IMR-90 (cell line): ENCODE measurements around the gene CLK3. TPM values are rescaled to one million over a fixed set of nuclear protein-coding genes. Genes with fewer than 3 reads are reported as not detected.

ENCODE experiments used
- ATAC-seq: fragments of 200-7000 bp; cut with Tn5 transposase; 2 replicates; pipeline ENCODE4 v1.9.1; 2020; ENCODE audit warnings: low read depth, mild to moderate bottlenecking, moderate library complexity
- BruUV-seq: library from RNA; stranded (reverse); fragments of 400-500 nt; replicated peaks from 2 replicates; lab custom pipeline; 2021; lab: Mats Ljungman, UMichigan
- CTCF ChIA-PET: fragments of 300-600 bp; formaldehyde crosslinking; extraction: SDS; loops from one replicate; lab custom pipeline; 2021; ENCODE audit warnings: antibody characterized with exemption; lab: Yijun Ruan, JAX
- POLR2A ChIA-PET: fragments of 300-600 bp; sonication (Branson Sonifier 250); formaldehyde crosslinking; loops from one replicate; lab custom pipeline; 2022; ENCODE audit warnings: antibody characterized with exemption; ENCODE audit not compliant: unreplicated experiment; lab: Charles Lee
- DNase-seq: peaks from one replicate; pipeline ENCODE4 v3.0.0; 2013
- H2AFZ ChIP-seq: replicated peaks from 2 replicates; pipeline ENCODE3; 2013; ENCODE audit warnings: low read length, mild to moderate bottlenecking; ENCODE audit not compliant: poor library complexity
- H2AK5ac ChIP-seq: 2 replicates; pipeline ENCODE4 v1.6.1; 2013; ENCODE audit warnings: low read depth, low read length, inconsistent platforms
- H2AK9ac ChIP-seq: replicated peaks from 2 replicates; pipeline ENCODE3; 2013; ENCODE audit warnings: mild to moderate bottlenecking, low read depth, low read length, moderate library complexity; ENCODE audit not compliant: poor library complexity
- H2BK120ac ChIP-seq: 2 replicates; pipeline ENCODE4 v1.6.1; 2013; ENCODE audit warnings: low read depth, low read length, inconsistent platforms
- H2BK15ac ChIP-seq: 3 replicates; pipeline ENCODE4 v1.6.1; 2013; ENCODE audit warnings: low read depth, low read length, inconsistent platforms
- H2BK20ac ChIP-seq: 2 replicates; pipeline ENCODE4 v1.6.1; 2013; ENCODE audit warnings: low read depth, mild to moderate bottlenecking, inconsistent platforms, low read length, moderate library complexity
- H2BK5ac ChIP-seq: 2 replicates; pipeline ENCODE4 v1.6.1; 2013; ENCODE audit warnings: mild to moderate bottlenecking, low read depth, low read length, inconsistent platforms; ENCODE audit not compliant: poor library complexity, severe bottlenecking
- H3K14ac ChIP-seq: replicated peaks from 2 replicates; pipeline ENCODE4 v1.6.1; 2013; ENCODE audit warnings: low read depth, low read length, inconsistent platforms
- H3K18ac ChIP-seq: 2 replicates; pipeline ENCODE4 v1.6.1; 2013; ENCODE audit warnings: low read depth, low read length, control low read depth
- H3K23ac ChIP-seq: 2 replicates; pipeline ENCODE4 v1.6.1; 2013; ENCODE audit warnings: low read depth, low read length, inconsistent platforms
- H3K27ac ChIP-seq: 2 replicates; pipeline ENCODE4 v1.5.1; 2013; ENCODE audit warnings: mild to moderate bottlenecking, control low read depth, low read length; ENCODE audit not compliant: insufficient read depth
- H3K27me3 ChIP-seq: 2 replicates; pipeline ENCODE4 v1.6.1; 2013; ENCODE audit warnings: low read length; ENCODE audit not compliant: control insufficient read depth, insufficient read depth
- H3K36me3 ChIP-seq: 2 replicates; pipeline ENCODE4 v1.6.1; 2013; ENCODE audit warnings: low read length, mixed read lengths; ENCODE audit not compliant: control insufficient read depth, insufficient read depth
- H3K4ac ChIP-seq: 2 replicates; pipeline ENCODE4 v1.6.1; 2013; ENCODE audit warnings: low read depth, low read length, inconsistent platforms
- H3K4me1 ChIP-seq: 2 replicates; pipeline ENCODE4 v1.6.1; 2013; ENCODE audit warnings: low read length, mixed read lengths; ENCODE audit not compliant: control insufficient read depth, insufficient read depth
- H3K4me2 ChIP-seq: 2 replicates; pipeline ENCODE4 v1.6.1; 2013; ENCODE audit warnings: low read depth, mild to moderate bottlenecking, control low read depth, low read length, moderate library complexity
- H3K4me3 ChIP-seq: 2 replicates; pipeline ENCODE4 v1.5.1; 2013; ENCODE audit warnings: low read depth, mild to moderate bottlenecking, control low read depth, low read length, moderate library complexity; ENCODE audit not compliant: insufficient read depth
- H3K56ac ChIP-seq: 2 replicates; pipeline ENCODE4 v1.6.1; 2013; ENCODE audit warnings: low read length, inconsistent platforms; ENCODE audit not compliant: insufficient read depth; ENCODE audit errors: extremely low read depth
- H3K79me1 ChIP-seq, 2 experiments: 2 replicates each; pipeline ENCODE4 v1.6.1; 2013; ENCODE audit warnings: low read length in 2 of 2, inconsistent platforms in 1 of 2, low read depth in 1 of 2
- H3K9ac ChIP-seq: 2 replicates; pipeline ENCODE4 v1.6.1; 2013; ENCODE audit warnings: low read depth, low read length, control low read depth
- H3K9me1 ChIP-seq: 2 replicates; pipeline ENCODE4 v1.6.1; 2013; ENCODE audit warnings: low read length, inconsistent platforms; ENCODE audit not compliant: insufficient read depth
- H3K9me3 ChIP-seq: 2 replicates; pipeline ENCODE4 v1.6.1; 2013; ENCODE audit warnings: low read length; ENCODE audit not compliant: control insufficient read depth, insufficient read depth
- H4K20me1 ChIP-seq: 2 replicates; pipeline ENCODE4 v1.6.1; 2013; ENCODE audit warnings: low read length, inconsistent platforms; ENCODE audit not compliant: insufficient read depth
- H4K5ac ChIP-seq: 2 replicates; pipeline ENCODE4 v1.6.1; 2013; ENCODE audit warnings: mild to moderate bottlenecking, low read depth, low read length, control low read depth
- H4K8ac ChIP-seq, 2 experiments: 2 replicates each; pipeline ENCODE4 v1.6.1; 2013; ENCODE audit warnings: low read depth in 2 of 2, low read length in 2 of 2, control low read depth in 1 of 2, inconsistent platforms in 1 of 2
- H4K91ac ChIP-seq: 2 replicates; pipeline ENCODE4 v1.6.1; 2013; ENCODE audit warnings: low read depth, low read length, inconsistent platforms; ENCODE audit not compliant: insufficient read depth
- CEBPB ChIP-seq: IDR thresholded peaks from 2 replicates; pipeline ENCODE4 v1.6.1; 2012; ENCODE audit warnings: low read depth, low read length, improper control_type of control experiment
- CTCF ChIP-seq: conservative IDR thresholded peaks from 2 replicates; pipeline ENCODE4 v1.5.1; 2012; ENCODE audit warnings: mild to moderate bottlenecking, low read depth, low read length, improper control_type of control experiment
- ELK1 ChIP-seq: fragments of 150-350 bp; IDR thresholded peaks from 2 replicates; pipeline ENCODE4 v1.6.1; 2016; ENCODE audit warnings: low read depth, mild to moderate bottlenecking, low read length, moderate library complexity, borderline replicate concordance
- FOS ChIP-seq: fragments of 150-350 bp; IDR thresholded peaks from 2 replicates; pipeline ENCODE4 v1.6.1; 2016; ENCODE audit warnings: low read depth, low read length
- MXI1 ChIP-seq: IDR thresholded peaks from 2 replicates; pipeline ENCODE4 v1.6.1; 2012; ENCODE audit warnings: low read depth, mild to moderate bottlenecking, low read length, moderate library complexity, borderline replicate concordance
- NFE2L2 ChIP-seq: fragments of 150-350 bp; IDR thresholded peaks from 2 replicates; pipeline ENCODE4 v1.6.1; 2016; ENCODE audit warnings: low read depth, mild to moderate bottlenecking, low read length
- POLR2A ChIP-seq: IDR thresholded peaks from 2 replicates; pipeline ENCODE4 v1.6.1; 2012; ENCODE audit warnings: mild to moderate bottlenecking, low read depth, low read length
- RAD21 ChIP-seq: IDR thresholded peaks from 2 replicates; pipeline ENCODE4 v1.6.1; 2012; ENCODE audit warnings: low read length, improper control_type of control experiment
- RCOR1 ChIP-seq: IDR thresholded peaks from 2 replicates; pipeline ENCODE4 v1.6.1; 2012; ENCODE audit warnings: mild to moderate bottlenecking, low read length, improper control_type of control experiment; ENCODE audit not compliant: insufficient replicate concordance
- RFX5 ChIP-seq: IDR thresholded peaks from 2 replicates; pipeline ENCODE4 v1.8.0; 2012; ENCODE audit warnings: low read depth, mild to moderate bottlenecking, low read length, moderate library complexity
- SMC3 ChIP-seq: fragments of 150-350 bp; IDR thresholded peaks from 2 replicates; pipeline ENCODE4 v1.6.1; 2016; ENCODE audit warnings: low read depth, mild to moderate bottlenecking, antibody characterized with exemption, low read length, moderate library complexity
- WGBS, 2 experiments: methylation state at CpG; one replicate each; pipeline versions ENCODE4 v1.1.5 to v1.1.7; 2013; ENCODE audit warnings: missing lambda C conversion rate in 2 of 2; ENCODE audit not compliant: insufficient read length in 1 of 2; ENCODE audit errors: extremely low coverage in 2 of 2; 5-methylcytosine and 5-hydroxymethylcytosine counted together
- dilution Hi-C: fragments of 300-500 bp; cut with HindIII; formaldehyde crosslinking; loops from one replicate; pipeline ENCODE4 v1.14.3; 2018; ENCODE audit warnings: low sequenced_read_pairs; ENCODE audit not compliant: unreplicated experiment
- in situ Hi-C: fragments of 300-500 bp; cut with MboI; formaldehyde crosslinking; loops from 3 replicates; pipeline ENCODE4 v1.14.3; 2019; ENCODE audit warnings: low sequenced_read_pairs, inconsistent platforms, mixed read lengths
- intact Hi-C: fragments of 100-400 bp; cut with micrococcal nuclease; formaldehyde crosslinking; loops from 2 replicates; pipeline ENCODE4 v1.10.0; 2022
- polyA plus RNA-seq, 3 experiments: library from polyadenylated mRNA; depleted of rRNA; stranded (reverse); fragments of >200 nt; gene quantifications; 2 replicates each; pipeline ENCODE4 v1.2.3, GENCODE V29; 2012; ENCODE audit warnings: low replicate concordance in 1 of 3
- total RNA-seq: library from RNA; depleted of rRNA; stranded (reverse); fragments of >200 nt; gene quantifications from 2 replicates; pipeline ENCODE4 v1.2.3, GENCODE V29; 2012

Gene CLK3
- total and polyA plus RNA-seq, 2 of the 4 experiments (the other 2 are of a cell fraction): 84.7 to 117 TPM

- TF ChIP-seq CTCF (no peak), RCOR1 (no peak), NFE2L2 (no peak), RFX5 (no peak), POLR2A (no peak), MXI1 (no peak), ELK1 (no peak), CEBPB (no peak), RAD21 (no peak), SMC3 (no peak), FOS (no peak)
- no peak overlapping the region for H3K4me3 ChIP-seq
- dilution Hi-C loops (no loop called here), intact Hi-C loops (no loop called here), in situ Hi-C loops (no loop called here)
- no peaks in the 10 kb centered on the region for H3K9me3 ChIP-seq
- no peak overlapping the region for H3K27ac ChIP-seq
- no peak overlapping the region for H3K14ac ChIP-seq
- H3K36me3 ChIP-seq: peaks cover 20% of the 10 kb centered on the region
- no peak overlapping the region for H3K56ac ChIP-seq
- CTCF ChIA-PET: no interaction called here
- no peak overlapping the region for H2BK120ac ChIP-seq
- H2AK9ac ChIP-seq: no peak overlapping the region
- H2AK5ac ChIP-seq: no peak overlapping the region
- H4K5ac ChIP-seq: no peak overlapping the region
- POLR2A ChIA-PET: no interaction called here
- H4K91ac ChIP-seq: no peak overlapping the region
- 100% methylated on average over 1 of the region's 4 CpGs; no CpG with 5 or more reads in 1 of the 2 experiments for WGBS, 2 experiments
- ATAC-seq: no peak
- peaks cover 5% of the 10 kb centered on the region for H3K4me1 ChIP-seq
- H2BK20ac ChIP-seq: no peak overlapping the region
- no peak overlapping the region for H3K4ac ChIP-seq
- no TSS peak for BruUV-seq
- H2AFZ ChIP-seq: no peak overlapping the region
- peak; percentile 56 for DNase-seq
- H3K23ac ChIP-seq: no peak overlapping the region
- H3K9me1 ChIP-seq: peaks cover 4% of the 10 kb centered on the region
- H2BK15ac ChIP-seq: no peak overlapping the region
- no peak overlapping the region for H3K4me2 ChIP-seq
- H2BK5ac ChIP-seq: no peak overlapping the region
- no peak overlapping the region for H3K18ac ChIP-seq
- no peak overlapping the region for H3K9ac ChIP-seq
- no peak overlapping the region for H4K8ac ChIP-seq
- peaks cover 16% of the 10 kb centered on the region for H4K20me1 ChIP-seq
- H3K27me3 ChIP-seq: no peaks in the 10 kb centered on the region
- H3K79me1 ChIP-seq: peaks cover 28 to 32% of the 10 kb centered on the region in 2 experiments
Observed at GRCh38 chr15:74573987-74574386, 41.6 kb upstream of the CLK3 start.
